ENCODE results near the gene DGAT2.

- TF ChIP-seq JUND (IDR thresholded peaks at IDR 0.05) (no peak), GABPA (IDR thresholded peaks at IDR 0.05 in 1 of 2, conservative IDR thresholded peaks at IDR 0.05 in 1 of 2) (no peak), RAD21 (IDR thresholded peaks at IDR 0.05) (no peak), YY1 (IDR thresholded peaks at IDR 0.05) (no peak), TAF1 (conservative IDR thresholded peaks at IDR 0.05) (no peak)
- TF ChIP-seq, protein P1, sequence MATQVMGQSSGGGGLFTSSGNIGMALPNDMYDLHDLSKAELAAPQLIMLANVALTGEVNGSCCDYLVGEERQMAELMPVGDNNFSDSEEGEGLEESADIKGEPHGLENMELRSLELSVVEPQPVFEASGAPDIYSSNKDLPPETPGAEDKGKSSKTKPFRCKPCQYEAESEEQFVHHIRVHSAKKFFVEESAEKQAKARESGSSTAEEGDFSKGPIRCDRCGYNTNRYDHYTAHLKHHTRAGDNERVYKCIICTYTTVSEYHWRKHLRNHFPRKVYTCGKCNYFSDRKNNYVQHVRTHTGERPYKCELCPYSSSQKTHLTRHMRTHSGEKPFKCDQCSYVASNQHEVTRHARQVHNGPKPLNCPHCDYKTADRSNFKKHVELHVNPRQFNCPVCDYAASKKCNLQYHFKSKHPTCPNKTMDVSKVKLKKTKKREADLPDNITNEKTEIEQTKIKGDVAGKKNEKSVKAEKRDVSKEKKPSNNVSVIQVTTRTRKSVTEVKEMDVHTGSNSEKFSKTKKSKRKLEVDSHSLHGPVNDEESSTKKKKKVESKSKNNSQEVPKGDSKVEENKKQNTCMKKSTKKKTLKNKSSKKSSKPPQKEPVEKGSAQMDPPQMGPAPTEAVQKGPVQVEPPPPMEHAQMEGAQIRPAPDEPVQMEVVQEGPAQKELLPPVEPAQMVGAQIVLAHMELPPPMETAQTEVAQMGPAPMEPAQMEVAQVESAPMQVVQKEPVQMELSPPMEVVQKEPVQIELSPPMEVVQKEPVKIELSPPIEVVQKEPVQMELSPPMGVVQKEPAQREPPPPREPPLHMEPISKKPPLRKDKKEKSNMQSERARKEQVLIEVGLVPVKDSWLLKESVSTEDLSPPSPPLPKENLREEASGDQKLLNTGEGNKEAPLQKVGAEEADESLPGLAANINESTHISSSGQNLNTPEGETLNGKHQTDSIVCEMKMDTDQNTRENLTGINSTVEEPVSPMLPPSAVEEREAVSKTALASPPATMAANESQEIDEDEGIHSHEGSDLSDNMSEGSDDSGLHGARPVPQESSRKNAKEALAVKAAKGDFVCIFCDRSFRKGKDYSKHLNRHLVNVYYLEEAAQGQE (IDR thresholded peaks at IDR 0.05) = no peak
- TF ChIP-seq, protein P2, sequence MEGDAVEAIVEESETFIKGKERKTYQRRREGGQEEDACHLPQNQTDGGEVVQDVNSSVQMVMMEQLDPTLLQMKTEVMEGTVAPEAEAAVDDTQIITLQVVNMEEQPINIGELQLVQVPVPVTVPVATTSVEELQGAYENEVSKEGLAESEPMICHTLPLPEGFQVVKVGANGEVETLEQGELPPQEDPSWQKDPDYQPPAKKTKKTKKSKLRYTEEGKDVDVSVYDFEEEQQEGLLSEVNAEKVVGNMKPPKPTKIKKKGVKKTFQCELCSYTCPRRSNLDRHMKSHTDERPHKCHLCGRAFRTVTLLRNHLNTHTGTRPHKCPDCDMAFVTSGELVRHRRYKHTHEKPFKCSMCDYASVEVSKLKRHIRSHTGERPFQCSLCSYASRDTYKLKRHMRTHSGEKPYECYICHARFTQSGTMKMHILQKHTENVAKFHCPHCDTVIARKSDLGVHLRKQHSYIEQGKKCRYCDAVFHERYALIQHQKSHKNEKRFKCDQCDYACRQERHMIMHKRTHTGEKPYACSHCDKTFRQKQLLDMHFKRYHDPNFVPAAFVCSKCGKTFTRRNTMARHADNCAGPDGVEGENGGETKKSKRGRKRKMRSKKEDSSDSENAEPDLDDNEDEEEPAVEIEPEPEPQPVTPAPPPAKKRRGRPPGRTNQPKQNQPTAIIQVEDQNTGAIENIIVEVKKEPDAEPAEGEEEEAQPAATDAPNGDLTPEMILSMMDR (IDR thresholded peaks at IDR 0.05; ENCODE audit: low read depth, low read length, missing input control) = no peak
- TF ChIP-seq, protein P3, sequence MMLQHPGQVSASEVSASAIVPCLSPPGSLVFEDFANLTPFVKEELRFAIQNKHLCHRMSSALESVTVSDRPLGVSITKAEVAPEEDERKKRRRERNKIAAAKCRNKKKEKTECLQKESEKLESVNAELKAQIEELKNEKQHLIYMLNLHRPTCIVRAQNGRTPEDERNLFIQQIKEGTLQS (IDR thresholded peaks at IDR 0.05) = no peak
- TF ChIP-seq, protein P4, sequence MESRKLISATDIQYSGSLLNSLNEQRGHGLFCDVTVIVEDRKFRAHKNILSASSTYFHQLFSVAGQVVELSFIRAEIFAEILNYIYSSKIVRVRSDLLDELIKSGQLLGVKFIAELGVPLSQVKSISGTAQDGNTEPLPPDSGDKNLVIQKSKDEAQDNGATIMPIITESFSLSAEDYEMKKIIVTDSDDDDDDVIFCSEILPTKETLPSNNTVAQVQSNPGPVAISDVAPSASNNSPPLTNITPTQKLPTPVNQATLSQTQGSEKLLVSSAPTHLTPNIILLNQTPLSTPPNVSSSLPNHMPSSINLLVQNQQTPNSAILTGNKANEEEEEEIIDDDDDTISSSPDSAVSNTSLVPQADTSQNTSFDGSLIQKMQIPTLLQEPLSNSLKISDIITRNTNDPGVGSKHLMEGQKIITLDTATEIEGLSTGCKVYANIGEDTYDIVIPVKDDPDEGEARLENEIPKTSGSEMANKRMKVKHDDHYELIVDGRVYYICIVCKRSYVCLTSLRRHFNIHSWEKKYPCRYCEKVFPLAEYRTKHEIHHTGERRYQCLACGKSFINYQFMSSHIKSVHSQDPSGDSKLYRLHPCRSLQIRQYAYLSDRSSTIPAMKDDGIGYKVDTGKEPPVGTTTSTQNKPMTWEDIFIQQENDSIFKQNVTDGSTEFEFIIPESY (IDR thresholded peaks at IDR 0.05) = no peak
These were observed 47.0 kb downstream of the DGAT2 start for GRCh38 chr11:75815345-75816168.

Data from liver (tissue), 3 donors.